Sigmoid colon (tissue), 4 donors: ENCODE results near the gene C2orf49.

Experiments used
- CTCF ChIP-seq, 4 experiments: fragments of 450-650 bp in 3 of 4; fragments of 200-600 bp in 1 of 4; IDR thresholded peaks; one replicate each; pipeline ENCODE4 v1.5.1; 2016 to 2019; ENCODE audit warnings: antibody characterized with exemption in 4 of 4, mild to moderate bottlenecking in 3 of 4, moderate library complexity in 2 of 4
- POLR2AphosphoS5 ChIP-seq, 4 donors: sonication (generic); formaldehyde crosslinking; IDR thresholded peaks; one replicate each; pipeline ENCODE4 v1.6.1; 2017; ENCODE audit warnings: antibody characterized with exemption in 4 of 4

- TF ChIP-seq CTCF (IDR thresholded peaks at IDR 0.05) (no peak), POLR2AphosphoS5 (IDR thresholded peaks at IDR 0.05) (peak in 2 of 4 donors; percentile 21 to 22)
Measured at GRCh38 chr2:105393373-105394055, 56.2 kb downstream of the C2orf49 start.
